OCI-LY3 (cell line): ENCODE results near the gene TRMT1L.

ENCODE experiments used
- CTCF ChIP-seq: fragments of 200-600, 300-600 bp; sonication (generic); IDR thresholded peaks from 2 replicates; pipeline ENCODE4 v1.5.1; 2014; ENCODE audit warnings: antibody characterized with exemption, low read length, low read depth
- EZH2phosphoT487 ChIP-seq: fragments of 200-600 bp; shearing (Covaris generic); IDR thresholded peaks from 2 replicates; pipeline ENCODE4 v1.6.1; 2018; ENCODE audit warnings: antibody characterized with exemption, mixed run types, low read depth

- TF ChIP-seq CTCF (no peak), EZH2phosphoT487 (no peak)
These were observed 51.6 kb downstream of the TRMT1L start for GRCh38 chr1:185105121-185105520.
